Stimulated activated CD8-positive, alpha-beta memory T cell treated with anti-CD3 and anti-CD28 coated beads, Interleukin-15, amount 100 ng/mL, for 48 hours (primary cell): ENCODE results near the gene PRRT3.
"Not testable (repeated sequence)": the region's sequence is repeated elsewhere in the genome, so short reads cannot be mapped to it uniquely, and the experiment has no call there.

Experiments
- DNase-seq, 2 donors: peaks; one replicate each; pipeline ENCODE4 v3.0.0-alpha.2; 2020; ENCODE audit warnings: low read depth in 2 of 2

PRRT3 gene

DNA sequence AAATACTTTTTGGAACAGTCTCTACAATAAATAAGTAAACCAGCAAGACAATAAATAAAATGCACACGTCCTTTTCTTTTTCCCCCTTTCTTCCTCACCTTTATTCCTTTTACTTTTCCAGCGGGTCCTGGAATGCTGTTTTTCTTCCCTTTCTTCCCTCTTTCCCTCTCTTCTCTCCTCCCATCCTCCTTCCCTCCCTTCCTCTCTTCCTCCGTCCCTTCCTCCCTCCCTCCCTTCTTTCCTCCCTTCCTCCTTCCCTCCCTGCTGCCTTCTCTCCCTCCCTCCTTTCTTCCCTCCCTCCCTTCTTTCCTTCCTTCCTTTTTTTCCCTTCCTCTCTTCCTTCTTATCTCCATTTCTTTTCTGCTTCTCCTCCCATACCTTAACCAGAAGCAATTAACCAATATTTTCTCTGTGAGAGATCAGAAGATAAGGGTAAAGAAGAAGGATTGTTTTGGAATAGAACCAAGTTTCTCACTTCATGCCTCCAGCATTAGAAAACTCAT lies 52.9 kb downstream of the PRRT3 start:
- no peak for DNase-seq

- no peak for DNase-seq
Measured at GRCh38 chr3:9898467-9899241, 53.6 kb downstream of the PRRT3 start.

- DNase-seq: no peak
Measured at GRCh38 chr3:9897408-9898372, 54.5 kb downstream of the PRRT3 start.

GRCh38 chr3:9896755-9897407 lies 55.3 kb downstream of the PRRT3 start:
- DNase-seq: not testable (repeated sequence)

DNA sequence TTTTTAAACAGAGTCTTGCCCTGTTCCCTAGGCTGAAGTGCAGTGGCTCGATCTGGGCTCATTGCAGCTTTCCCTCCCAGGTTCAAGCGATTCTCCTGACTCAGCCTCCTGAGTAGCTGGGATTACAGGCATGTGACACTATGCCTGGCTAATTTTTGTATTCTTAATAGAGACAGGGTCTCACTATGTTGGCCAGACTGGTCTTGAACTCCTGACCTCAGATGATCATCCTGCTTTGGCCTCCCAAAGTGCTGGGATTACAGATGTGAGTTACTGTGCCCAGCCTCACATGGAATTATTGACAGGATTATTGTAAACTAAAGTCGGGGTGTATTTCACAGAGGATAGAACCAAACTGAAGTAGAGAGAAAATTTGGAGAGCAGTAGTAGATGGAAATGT lies 56.5 kb downstream of the PRRT3 start:
- not testable (repeated sequence) for DNase-seq
